GM23338 (cell line): Measurements from ENCODE around the gene LRRN1. TPM values are rescaled to one million over a fixed set of nuclear protein-coding genes. Genes with fewer than 3 reads are reported as not detected.

Source experiments
- ATAC-seq: fragments of 200-7000 bp; cut with Tn5 transposase; 3 replicates; pipeline ENCODE4 v1.9.1; 2020
- DNase-seq: peaks from one replicate; pipeline ENCODE4 v3.0.0-alpha.2; 2015; ENCODE audit warnings: low spot score
- H2AFZ ChIP-seq: fragments of 200-600 bp; sonication (generic); 2 replicates; pipeline ENCODE4 v1.8.0; 2016; ENCODE audit warnings: antibody characterized with exemption, mild to moderate bottlenecking, moderate library complexity
- H3F3A ChIP-seq: fragments of 200-600 bp; sonication (generic); replicated peaks from 2 replicates; pipeline ENCODE4 v1.8.0; 2017; ENCODE audit warnings: antibody characterized with exemption, mixed run types, low read depth
- H3K27ac ChIP-seq: fragments of 200-600 bp; sonication (generic); 2 replicates; pipeline ENCODE4 v1.6.1; 2016; ENCODE audit warnings: low read depth
- H3K27me3 ChIP-seq: fragments of 200-600 bp; sonication (generic); 2 replicates; pipeline ENCODE4 v1.8.0; 2016; ENCODE audit warnings: mild to moderate bottlenecking, mixed run types, moderate library complexity; ENCODE audit not compliant: insufficient read depth
- H3K36me3 ChIP-seq: fragments of 200-600 bp; sonication (generic); 2 replicates; pipeline ENCODE4 v1.8.0; 2016; ENCODE audit warnings: mild to moderate bottlenecking; ENCODE audit not compliant: insufficient read depth
- H3K4me1 ChIP-seq: fragments of 200-600 bp; sonication (generic); 2 replicates; pipeline ENCODE4 v1.8.0; 2016; ENCODE audit warnings: mild to moderate bottlenecking, moderate library complexity; ENCODE audit not compliant: insufficient read depth
- H3K4me2 ChIP-seq: fragments of 200-600 bp; sonication (generic); 2 replicates; pipeline ENCODE4 v1.7.1; 2017; ENCODE audit warnings: mixed run types
- H3K4me3 ChIP-seq: fragments of 200-600 bp; sonication (generic); 2 replicates; pipeline ENCODE4 v1.6.1; 2016; ENCODE audit warnings: mixed run types
- H3K79me2 ChIP-seq: fragments of 200-600 bp; sonication (generic); replicated peaks from 2 replicates; pipeline ENCODE4 v1.8.0; 2017; ENCODE audit warnings: mild to moderate bottlenecking; ENCODE audit not compliant: insufficient read depth
- H3K9me2 ChIP-seq: fragments of 200-600 bp; sonication (generic); 2 replicates; pipeline ENCODE4 v1.8.0; 2017; ENCODE audit not compliant: insufficient read depth
- H4K20me1 ChIP-seq: fragments of 200-600 bp; sonication (generic); replicated peaks from 2 replicates; pipeline ENCODE4 v1.8.0; 2017; ENCODE audit warnings: mild to moderate bottlenecking; ENCODE audit not compliant: insufficient read depth
- H3K27ac Mint-ChIP-seq: 2 replicates; pipeline ENCODE4 v1.8.0; 2020; ENCODE audit warnings: inconsistent platforms, mild to moderate bottlenecking, moderate library complexity, mixed read lengths
- H3K27me3 Mint-ChIP-seq: 3 replicates; pipeline ENCODE4 v1.8.0; 2022; ENCODE audit warnings: low read depth, mild to moderate bottlenecking, moderate library complexity, mixed read lengths, inconsistent platforms; ENCODE audit not compliant: insufficient read depth, poor library complexity
- H3K36me3 Mint-ChIP-seq: 3 replicates; pipeline ENCODE4 v1.8.0; 2021; ENCODE audit warnings: low read depth, mild to moderate bottlenecking, inconsistent platforms, moderate library complexity, mixed read lengths
- H3K4me1 Mint-ChIP-seq: 3 replicates; pipeline ENCODE4 v1.8.0; 2020; ENCODE audit warnings: mild to moderate bottlenecking, inconsistent platforms, mixed read lengths
- H3K4me3 Mint-ChIP-seq: 3 replicates; pipeline ENCODE4 v1.8.0; 2021; ENCODE audit warnings: moderate library complexity, mild to moderate bottlenecking, inconsistent platforms, mixed read lengths
- H3K9me3 Mint-ChIP-seq: 3 replicates; pipeline ENCODE4 v1.8.0; 2020; ENCODE audit warnings: moderate library complexity, mild to moderate bottlenecking, inconsistent platforms, mixed read lengths
- CREB1 ChIP-seq: fragments of 250-450 bp; sonication (Bioruptor Pico); IDR thresholded peaks from 2 replicates; pipeline ENCODE4 v1.5.0; 2020; ENCODE audit warnings: low read depth, mild to moderate bottlenecking, moderate library complexity
- ETS1 ChIP-seq: IDR thresholded peaks from 2 replicates; pipeline ENCODE4 v1.6.1; 2016; ENCODE audit warnings: antibody characterized with exemption
- EZH2phosphoT487 ChIP-seq: fragments of 200-600 bp; sonication (generic); IDR thresholded peaks from one replicate; pipeline ENCODE4 v1.8.1; 2018; ENCODE audit warnings: antibody characterized with exemption; ENCODE audit not compliant: unreplicated experiment
- NANOG ChIP-seq: IDR thresholded peaks from 2 replicates; pipeline ENCODE4 v1.6.1; 2016; ENCODE audit warnings: antibody characterized with exemption, borderline replicate concordance
- POLR2AphosphoS5 ChIP-seq: IDR thresholded peaks from 2 replicates; pipeline ENCODE4 v1.6.1; 2016; ENCODE audit warnings: antibody characterized with exemption, low read depth
- REST ChIP-seq: IDR thresholded peaks from one replicate; pipeline ENCODE4 v1.6.1; 2018; ENCODE audit warnings: antibody characterized with exemption; ENCODE audit not compliant: unreplicated experiment
- STAT1 ChIP-seq: IDR thresholded peaks from one replicate; pipeline ENCODE4 v1.6.1; 2016; ENCODE audit warnings: antibody characterized with exemption; ENCODE audit not compliant: unreplicated experiment
- ZNF331 ChIP-seq: fragments of 250-450 bp; sonication (Bioruptor Pico); IDR thresholded peaks from 2 replicates; pipeline ENCODE4 v1.5.0; 2020; ENCODE audit warnings: low read depth, mild to moderate bottlenecking, moderate library complexity
- ZNF462 ChIP-seq: fragments of 250-450 bp; sonication (Bioruptor Pico); IDR thresholded peaks from 2 replicates; pipeline ENCODE4 v1.5.0; 2020; ENCODE audit warnings: mild to moderate bottlenecking, moderate library complexity
- polyA plus RNA-seq: library from polyadenylated mRNA; unstranded; fragments of >200 nt; fragmentation: Nextera tagmentation; extraction: Ambion mirVana; gene quantifications from 2 replicates; pipeline ENCODE4 v1.2.1, GENCODE V29; 2016
- total RNA-seq: library from RNA; depleted of rRNA; stranded (reverse); fragments of >200 nt; shearing (Covaris generic); gene quantifications from 2 replicates; pipeline ENCODE4 v1.2.3, GENCODE V29; 2014

The LRRN1 gene
- total and polyA plus RNA-seq, 2 experiments from 2014 or later, result 85.7 to 172 TPM

GRCh38 chr3:3804560-3804959, 5.3 kb downstream of the LRRN1 start:
- H3K79me2 ChIP-seq, result peaks cover 92% of the 10 kb centered on the region
- peak overlapping the region; percentile 77 for H3K4me2 ChIP-seq
- H2AFZ ChIP-seq, result no peak overlapping the region
- no peak overlapping the region for H3K27ac ChIP-seq
- ATAC-seq (no peak), DNase-seq (no peak)
- H4K20me1 ChIP-seq, result peaks cover 60% of the 10 kb centered on the region
- no peaks in the 10 kb centered on the region for H3K9me2 ChIP-seq
- no peaks in the 10 kb centered on the region for H3F3A ChIP-seq
- no peaks in the 10 kb centered on the region for H3K27me3 ChIP-seq
- peaks cover 54% of the 10 kb centered on the region for H3K4me1 ChIP-seq
- TF ChIP-seq NANOG (no peak), REST (no peak), STAT1 (no peak), CREB1 (CRISPR knock-in tag) (no peak), POLR2AphosphoS5 (no peak), ETS1 (no peak), ZNF331 (CRISPR knock-in tag) (no peak), EZH2phosphoT487 (no peak), ZNF462 (CRISPR knock-in tag) (no peak)
- Mint-ChIP-seq H3K4me1 (peaks cover 56% of the 10 kb centered on the region), H3K27me3 (peaks cover 4% of the 10 kb centered on the region), H3K36me3 (peaks cover 67% of the 10 kb centered on the region), H3K4me3 (peak overlapping the region; percentile 36), H3K27ac (no peak overlapping the region), H3K9me3 (no peaks in the 10 kb centered on the region)
- H3K36me3 ChIP-seq, result peaks cover 20% of the 10 kb centered on the region
- peak overlapping the region; percentile 53 for H3K4me3 ChIP-seq
